WI38 (cell line): ENCODE measurements around the gene SPATA17.

ENCODE experiments used
- H3K4me3 ChIP-seq: 2 replicates; pipeline ENCODE4 v1.5.1; 2011; ENCODE audit warnings: low read depth, mild to moderate bottlenecking, control low read depth, low read length
- TF ChIP-seq, protein P1 (sequence below): IDR thresholded peaks from 2 replicates; pipeline ENCODE4 v1.5.1; 2012; ENCODE audit warnings: low read depth, mild to moderate bottlenecking, control low read depth, low read length

SPATA17 gene

DNA sequence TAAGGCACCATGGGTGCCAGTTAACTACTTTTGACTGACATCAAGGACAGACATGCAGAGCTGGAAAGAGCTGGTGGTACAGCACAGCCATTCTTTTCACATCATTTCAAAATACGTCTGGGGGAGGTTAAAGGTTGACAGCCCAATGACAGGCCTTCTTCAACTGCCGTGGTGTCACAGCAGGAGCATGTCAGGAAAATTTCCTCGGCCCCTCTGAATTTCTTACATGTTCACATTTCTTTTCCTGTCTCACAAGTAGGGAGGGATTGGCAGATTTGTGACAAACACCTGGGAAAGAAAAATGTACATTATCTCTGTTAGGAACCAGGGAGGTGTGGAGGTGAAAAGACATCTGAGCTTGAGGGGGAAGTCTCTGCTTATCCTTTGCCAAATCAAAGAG lies 279.1 kb downstream of the SPATA17 start:
- TF ChIP-seq, protein P1, sequence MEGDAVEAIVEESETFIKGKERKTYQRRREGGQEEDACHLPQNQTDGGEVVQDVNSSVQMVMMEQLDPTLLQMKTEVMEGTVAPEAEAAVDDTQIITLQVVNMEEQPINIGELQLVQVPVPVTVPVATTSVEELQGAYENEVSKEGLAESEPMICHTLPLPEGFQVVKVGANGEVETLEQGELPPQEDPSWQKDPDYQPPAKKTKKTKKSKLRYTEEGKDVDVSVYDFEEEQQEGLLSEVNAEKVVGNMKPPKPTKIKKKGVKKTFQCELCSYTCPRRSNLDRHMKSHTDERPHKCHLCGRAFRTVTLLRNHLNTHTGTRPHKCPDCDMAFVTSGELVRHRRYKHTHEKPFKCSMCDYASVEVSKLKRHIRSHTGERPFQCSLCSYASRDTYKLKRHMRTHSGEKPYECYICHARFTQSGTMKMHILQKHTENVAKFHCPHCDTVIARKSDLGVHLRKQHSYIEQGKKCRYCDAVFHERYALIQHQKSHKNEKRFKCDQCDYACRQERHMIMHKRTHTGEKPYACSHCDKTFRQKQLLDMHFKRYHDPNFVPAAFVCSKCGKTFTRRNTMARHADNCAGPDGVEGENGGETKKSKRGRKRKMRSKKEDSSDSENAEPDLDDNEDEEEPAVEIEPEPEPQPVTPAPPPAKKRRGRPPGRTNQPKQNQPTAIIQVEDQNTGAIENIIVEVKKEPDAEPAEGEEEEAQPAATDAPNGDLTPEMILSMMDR, result no peak
- no peak overlapping the region for H3K4me3 ChIP-seq

DNA sequence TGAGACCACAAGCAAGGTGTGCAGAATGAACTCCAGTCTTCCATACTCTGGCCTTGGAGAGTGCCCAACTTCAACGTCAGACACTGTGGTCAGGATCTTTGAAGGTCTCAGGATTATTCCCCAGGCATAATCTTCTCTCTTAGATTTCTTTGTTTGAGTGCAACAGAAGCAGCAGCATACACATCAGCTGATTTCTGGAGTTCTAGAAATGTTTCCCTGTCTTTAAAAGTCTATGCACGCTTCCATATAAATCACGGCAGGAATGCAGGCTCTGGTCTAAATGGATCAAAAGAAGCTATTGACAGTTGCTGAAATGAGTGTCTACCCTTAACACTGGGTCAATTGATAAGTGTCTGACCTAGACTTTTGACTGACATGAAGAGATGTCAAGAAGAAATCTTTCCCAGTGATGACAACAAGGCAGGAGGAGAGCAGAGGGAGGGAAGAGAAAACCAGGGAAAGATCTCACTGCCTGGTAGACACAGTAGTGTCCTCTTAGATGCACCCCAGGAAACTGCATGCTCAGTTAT lies 279.7 kb downstream of the SPATA17 start:
- TF ChIP-seq, protein P1, result no peak
- H3K4me3 ChIP-seq, result no peak overlapping the region

DNA sequence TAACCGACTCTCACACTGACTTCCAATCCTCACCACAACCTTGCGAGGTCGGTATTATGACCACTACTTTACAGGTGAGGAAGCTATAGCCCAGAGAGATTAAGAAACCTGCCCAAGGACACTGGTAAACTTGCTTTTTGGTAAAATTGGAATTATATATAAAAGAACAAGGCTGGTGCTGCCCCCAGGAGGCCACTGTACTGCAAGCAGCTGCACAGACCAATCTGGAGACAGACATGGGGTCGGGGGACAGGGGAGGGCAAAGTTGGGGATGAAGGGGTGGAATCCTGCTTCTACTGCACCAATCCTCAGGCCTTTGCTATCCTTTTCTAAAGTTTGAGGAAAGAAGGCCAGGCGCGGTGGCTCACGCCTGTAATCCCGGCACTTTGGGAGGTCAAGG lies 280.8 kb downstream of the SPATA17 start:
- TF ChIP-seq, protein P1, result no peak

DNA sequence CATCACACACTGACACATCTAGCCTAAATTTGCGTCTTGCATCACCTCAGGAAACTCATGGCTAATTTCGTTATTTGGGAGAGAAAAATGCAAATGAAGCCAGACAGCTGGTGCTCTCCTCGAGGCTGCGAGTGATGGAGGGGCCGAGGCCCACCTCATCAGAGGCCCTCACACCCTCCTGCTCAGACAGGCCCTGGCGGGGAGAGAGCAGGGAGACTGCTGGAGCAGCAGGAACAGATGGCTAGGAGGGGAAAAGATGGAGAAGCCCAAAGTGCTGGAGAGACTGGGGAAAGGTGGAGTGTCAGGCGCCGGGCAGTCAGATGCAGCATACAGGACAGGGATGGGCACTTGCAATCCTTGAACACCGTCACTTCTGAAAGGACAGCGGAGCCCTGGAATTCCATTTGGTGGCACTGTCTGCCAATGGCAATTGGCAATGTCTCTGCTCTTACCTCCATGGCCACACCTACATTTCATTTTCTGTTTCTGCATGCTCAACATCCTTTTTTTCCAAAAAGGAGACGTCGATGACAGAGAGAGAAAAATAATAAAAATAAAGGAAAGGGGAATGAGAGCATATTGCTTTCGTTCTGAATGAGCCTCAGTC lies 286.2 kb downstream of the SPATA17 start:
- TF ChIP-seq, protein P1, result no peak

More for the DNA sequence above, 280.8 kb downstream of the SPATA17 start:
- H3K4me3 ChIP-seq, result no peak overlapping the region

DNA sequence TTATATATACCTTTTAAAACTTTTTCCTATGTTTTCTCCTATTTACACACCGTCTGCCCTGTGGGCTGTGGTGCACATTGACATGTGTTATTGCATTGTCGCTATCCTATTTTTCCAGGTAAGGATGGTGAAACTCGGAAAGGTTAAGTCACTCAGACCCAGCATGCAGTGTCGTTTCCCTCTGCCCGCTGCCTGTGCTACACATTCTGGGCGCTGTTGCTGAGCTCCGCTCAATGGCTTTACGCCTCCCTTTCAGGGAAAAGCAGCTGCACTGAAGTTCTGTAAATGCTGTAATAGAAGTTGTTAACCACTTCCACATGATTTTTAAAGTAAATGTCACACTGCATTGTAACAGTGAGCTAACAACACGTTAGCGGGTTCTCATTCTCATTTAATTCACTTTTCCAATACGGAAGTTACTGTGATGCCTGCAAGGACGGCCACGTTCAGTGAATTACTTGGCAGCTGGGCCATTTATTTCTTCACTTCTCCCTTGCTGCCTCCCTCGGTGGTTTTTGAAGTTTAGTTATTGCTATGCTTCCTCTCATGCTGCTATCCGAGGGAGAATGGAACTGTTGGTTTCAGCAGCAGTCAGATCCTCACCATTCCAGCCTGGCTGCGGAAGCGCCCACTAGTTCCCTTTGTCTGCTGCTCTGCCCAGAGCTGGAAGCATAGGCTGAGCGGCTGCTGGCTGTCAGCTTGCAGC lies 288.7 kb downstream of the SPATA17 start:
- TF ChIP-seq, protein P1, result no peak
- no peak overlapping the region for H3K4me3 ChIP-seq

More for the DNA sequence above, 286.2 kb downstream of the SPATA17 start:
- no peak overlapping the region for H3K4me3 ChIP-seq
